Vagina (tissue), 2 donors: ENCODE measurements around the gene PSMA7.

Experiments
- POLR2A ChIP-seq, 2 donors: fragments of 450-650 bp; IDR thresholded peaks; one replicate each; pipeline ENCODE4 v1.6.1; 2017; ENCODE audit warnings: antibody characterized with exemption in 2 of 2, mild to moderate bottlenecking in 2 of 2, moderate library complexity in 2 of 2
- POLR2AphosphoS5 ChIP-seq, 2 donors: sonication (generic); formaldehyde crosslinking; IDR thresholded peaks; one replicate each; pipeline ENCODE4 v1.9.0; 2017; ENCODE audit warnings: antibody characterized with exemption in 2 of 2, mild to moderate bottlenecking in 2 of 2, low read depth in 1 of 2; ENCODE audit not compliant: insufficient read depth in 1 of 2
- TF ChIP-seq, protein P1 (sequence below), 3 experiments: fragments of 450-650 bp in 2 of 3; fragments of 200-600 bp in 1 of 3; sonication (generic) in 1 of 3; IDR thresholded peaks; one replicate each; pipeline ENCODE4 v1.5.1; 2017 to 2019; ENCODE audit warnings: antibody characterized with exemption in 3 of 3, mild to moderate bottlenecking in 2 of 3, moderate library complexity in 2 of 3

DNA sequence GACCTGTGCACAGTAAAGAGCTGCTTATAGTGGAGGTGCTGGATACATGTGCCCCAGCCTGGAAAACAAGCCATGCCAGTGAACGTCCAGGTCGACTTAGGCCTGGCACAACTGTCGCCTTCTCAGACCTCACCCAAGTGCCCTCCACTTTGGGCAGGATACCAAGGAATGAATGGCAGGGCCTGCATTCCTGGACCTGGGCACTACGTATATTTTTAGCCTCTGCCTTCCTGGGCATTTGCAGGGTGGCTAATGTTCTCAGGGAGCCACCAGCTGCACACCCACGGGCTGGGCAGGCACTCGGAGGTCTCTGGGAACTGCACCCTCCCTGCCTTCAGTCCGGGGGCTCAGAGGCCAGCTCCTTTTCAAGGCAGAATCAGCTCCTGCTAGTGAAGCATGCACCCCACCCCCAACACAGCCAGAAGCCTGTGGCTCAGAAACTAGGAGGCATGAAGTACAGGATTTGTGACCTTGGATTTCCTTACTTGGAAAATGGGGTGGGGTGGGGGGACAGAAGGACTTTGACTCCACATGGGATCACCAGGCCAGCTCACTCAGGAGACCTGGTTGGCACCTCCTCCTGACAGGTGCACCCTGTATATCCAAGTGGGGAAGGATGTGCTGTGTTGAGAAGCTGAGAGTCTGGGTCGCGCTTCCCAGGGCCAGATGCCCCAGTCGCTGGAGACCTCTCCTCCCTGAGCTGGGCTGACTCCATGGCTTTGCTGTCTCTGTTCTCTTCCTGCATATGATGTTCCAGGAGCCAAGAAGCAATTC, 23.4 kb downstream of the PSMA7 start:
- TF ChIP-seq, protein P1, sequence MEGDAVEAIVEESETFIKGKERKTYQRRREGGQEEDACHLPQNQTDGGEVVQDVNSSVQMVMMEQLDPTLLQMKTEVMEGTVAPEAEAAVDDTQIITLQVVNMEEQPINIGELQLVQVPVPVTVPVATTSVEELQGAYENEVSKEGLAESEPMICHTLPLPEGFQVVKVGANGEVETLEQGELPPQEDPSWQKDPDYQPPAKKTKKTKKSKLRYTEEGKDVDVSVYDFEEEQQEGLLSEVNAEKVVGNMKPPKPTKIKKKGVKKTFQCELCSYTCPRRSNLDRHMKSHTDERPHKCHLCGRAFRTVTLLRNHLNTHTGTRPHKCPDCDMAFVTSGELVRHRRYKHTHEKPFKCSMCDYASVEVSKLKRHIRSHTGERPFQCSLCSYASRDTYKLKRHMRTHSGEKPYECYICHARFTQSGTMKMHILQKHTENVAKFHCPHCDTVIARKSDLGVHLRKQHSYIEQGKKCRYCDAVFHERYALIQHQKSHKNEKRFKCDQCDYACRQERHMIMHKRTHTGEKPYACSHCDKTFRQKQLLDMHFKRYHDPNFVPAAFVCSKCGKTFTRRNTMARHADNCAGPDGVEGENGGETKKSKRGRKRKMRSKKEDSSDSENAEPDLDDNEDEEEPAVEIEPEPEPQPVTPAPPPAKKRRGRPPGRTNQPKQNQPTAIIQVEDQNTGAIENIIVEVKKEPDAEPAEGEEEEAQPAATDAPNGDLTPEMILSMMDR (IDR thresholded peaks at IDR 0.05) = no peak
- no peak for TF ChIP-seq POLR2A (IDR thresholded peaks at IDR 0.05)
- no peak for TF ChIP-seq POLR2AphosphoS5 (IDR thresholded peaks at IDR 0.05; ENCODE audit: insufficient read depth in 1 of 2, low read depth in 1 of 2)
